HL-60 (cell line): ENCODE measurements around the gene SRP19.

Experiments used
- DNase-seq, 2 experiments: peaks; one replicate each; pipeline ENCODE4 v3.0.0-alpha.2; 2010 to 2020; ENCODE audit warnings: low read depth in 1 of 2, low spot score in 1 of 2
- H3K27ac ChIP-seq: fragments of 250-450 bp; sonication (Bioruptor Pico); replicated peaks from 2 replicates; pipeline ENCODE4 v1.5.1; 2020; ENCODE audit warnings: mild to moderate bottlenecking, moderate library complexity
- H3K27me3 ChIP-seq: fragments of 250-450 bp; sonication (Bioruptor Pico); 2 replicates; pipeline ENCODE4 v1.5.1; 2021; ENCODE audit warnings: mild to moderate bottlenecking, moderate library complexity; ENCODE audit not compliant: insufficient read depth, poor library complexity, severe bottlenecking
- H3K4me3 ChIP-seq: replicated peaks from 2 replicates; pipeline ENCODE4 v1.5.1; 2011; ENCODE audit warnings: mild to moderate bottlenecking, control low read depth, low read length; ENCODE audit not compliant: insufficient read depth
- GABPA ChIP-seq: IDR thresholded peaks from 2 replicates; pipeline ENCODE4 v1.6.1; 2012; ENCODE audit warnings: low read depth
- POLR2AphosphoS5 ChIP-seq: IDR thresholded peaks from 2 replicates; pipeline ENCODE4 v1.6.1; 2012; ENCODE audit warnings: low read depth
- SPI1 ChIP-seq: IDR thresholded peaks from 2 replicates; pipeline ENCODE4 v1.6.1; 2012; ENCODE audit warnings: low read depth, mild to moderate bottlenecking, borderline replicate concordance
- TF ChIP-seq, protein P1 (sequence below): IDR thresholded peaks from 2 replicates; pipeline ENCODE4 v1.6.1; 2012; ENCODE audit warnings: low read depth; ENCODE audit not compliant: insufficient replicate concordance
- TF ChIP-seq, protein P2 (sequence below): IDR thresholded peaks from one replicate; pipeline ENCODE4 v1.5.1; 2011; ENCODE audit warnings: low read length, control low read depth, inconsistent platforms; ENCODE audit not compliant: insufficient read depth

Gene SRP19

DNA sequence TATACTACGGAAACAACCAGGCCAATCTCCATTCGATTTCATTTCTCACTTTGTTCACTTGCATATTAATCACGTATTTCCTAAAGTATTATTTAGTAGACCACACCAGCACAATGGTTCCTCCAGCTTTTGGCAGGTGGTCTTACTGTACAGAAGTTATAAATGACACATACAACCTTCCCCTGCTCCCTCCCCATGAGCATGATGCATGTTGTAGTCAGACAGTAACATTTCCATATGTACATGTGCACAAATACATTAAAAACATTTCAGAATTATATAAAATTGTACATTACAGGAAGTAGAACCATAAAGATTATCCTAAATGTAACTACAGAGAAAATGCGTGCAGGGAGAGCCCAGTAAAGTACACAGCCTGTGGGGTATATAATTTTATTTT is 17.0 kb downstream of the SRP19 start:
- DNase-seq: no peak

DNA sequence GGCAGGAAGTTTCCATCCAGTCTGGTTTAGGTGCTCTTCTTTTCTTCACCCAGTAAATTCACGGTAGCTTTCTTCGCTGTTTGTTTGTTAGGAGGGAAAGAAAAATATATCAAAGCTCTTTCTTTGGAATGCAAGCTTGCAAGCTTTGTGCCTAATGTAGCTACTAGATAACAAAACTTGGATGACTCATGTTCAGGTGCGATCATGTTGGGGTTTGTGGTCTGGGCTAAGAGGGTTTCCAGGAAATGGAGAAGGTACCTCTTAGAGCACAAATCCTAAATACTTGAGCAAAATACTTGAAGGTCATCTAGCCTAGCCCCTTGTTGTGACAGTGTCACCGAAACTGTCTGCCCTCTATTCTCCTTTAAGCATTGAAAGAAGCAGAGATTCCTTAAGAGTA is 17.7 kb downstream of the SRP19 start:
- no peak for DNase-seq
- Histone ChIP-seq H3K4me3 (no peak overlapping the region), H3K27me3 (no peaks in the 10 kb centered on the region), H3K27ac (no peak overlapping the region)
- TF ChIP-seq SPI1 (no peak), GABPA (no peak), POLR2AphosphoS5 (no peak)
- TF ChIP-seq, protein P1, sequence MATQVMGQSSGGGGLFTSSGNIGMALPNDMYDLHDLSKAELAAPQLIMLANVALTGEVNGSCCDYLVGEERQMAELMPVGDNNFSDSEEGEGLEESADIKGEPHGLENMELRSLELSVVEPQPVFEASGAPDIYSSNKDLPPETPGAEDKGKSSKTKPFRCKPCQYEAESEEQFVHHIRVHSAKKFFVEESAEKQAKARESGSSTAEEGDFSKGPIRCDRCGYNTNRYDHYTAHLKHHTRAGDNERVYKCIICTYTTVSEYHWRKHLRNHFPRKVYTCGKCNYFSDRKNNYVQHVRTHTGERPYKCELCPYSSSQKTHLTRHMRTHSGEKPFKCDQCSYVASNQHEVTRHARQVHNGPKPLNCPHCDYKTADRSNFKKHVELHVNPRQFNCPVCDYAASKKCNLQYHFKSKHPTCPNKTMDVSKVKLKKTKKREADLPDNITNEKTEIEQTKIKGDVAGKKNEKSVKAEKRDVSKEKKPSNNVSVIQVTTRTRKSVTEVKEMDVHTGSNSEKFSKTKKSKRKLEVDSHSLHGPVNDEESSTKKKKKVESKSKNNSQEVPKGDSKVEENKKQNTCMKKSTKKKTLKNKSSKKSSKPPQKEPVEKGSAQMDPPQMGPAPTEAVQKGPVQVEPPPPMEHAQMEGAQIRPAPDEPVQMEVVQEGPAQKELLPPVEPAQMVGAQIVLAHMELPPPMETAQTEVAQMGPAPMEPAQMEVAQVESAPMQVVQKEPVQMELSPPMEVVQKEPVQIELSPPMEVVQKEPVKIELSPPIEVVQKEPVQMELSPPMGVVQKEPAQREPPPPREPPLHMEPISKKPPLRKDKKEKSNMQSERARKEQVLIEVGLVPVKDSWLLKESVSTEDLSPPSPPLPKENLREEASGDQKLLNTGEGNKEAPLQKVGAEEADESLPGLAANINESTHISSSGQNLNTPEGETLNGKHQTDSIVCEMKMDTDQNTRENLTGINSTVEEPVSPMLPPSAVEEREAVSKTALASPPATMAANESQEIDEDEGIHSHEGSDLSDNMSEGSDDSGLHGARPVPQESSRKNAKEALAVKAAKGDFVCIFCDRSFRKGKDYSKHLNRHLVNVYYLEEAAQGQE: no peak
- TF ChIP-seq, protein P2, sequence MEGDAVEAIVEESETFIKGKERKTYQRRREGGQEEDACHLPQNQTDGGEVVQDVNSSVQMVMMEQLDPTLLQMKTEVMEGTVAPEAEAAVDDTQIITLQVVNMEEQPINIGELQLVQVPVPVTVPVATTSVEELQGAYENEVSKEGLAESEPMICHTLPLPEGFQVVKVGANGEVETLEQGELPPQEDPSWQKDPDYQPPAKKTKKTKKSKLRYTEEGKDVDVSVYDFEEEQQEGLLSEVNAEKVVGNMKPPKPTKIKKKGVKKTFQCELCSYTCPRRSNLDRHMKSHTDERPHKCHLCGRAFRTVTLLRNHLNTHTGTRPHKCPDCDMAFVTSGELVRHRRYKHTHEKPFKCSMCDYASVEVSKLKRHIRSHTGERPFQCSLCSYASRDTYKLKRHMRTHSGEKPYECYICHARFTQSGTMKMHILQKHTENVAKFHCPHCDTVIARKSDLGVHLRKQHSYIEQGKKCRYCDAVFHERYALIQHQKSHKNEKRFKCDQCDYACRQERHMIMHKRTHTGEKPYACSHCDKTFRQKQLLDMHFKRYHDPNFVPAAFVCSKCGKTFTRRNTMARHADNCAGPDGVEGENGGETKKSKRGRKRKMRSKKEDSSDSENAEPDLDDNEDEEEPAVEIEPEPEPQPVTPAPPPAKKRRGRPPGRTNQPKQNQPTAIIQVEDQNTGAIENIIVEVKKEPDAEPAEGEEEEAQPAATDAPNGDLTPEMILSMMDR: no peak

More for the DNA sequence above, 17.0 kb downstream of the SRP19 start:
- TF ChIP-seq, protein P2: no peak
- TF ChIP-seq POLR2AphosphoS5: no peak
- TF ChIP-seq, protein P1: no peak
- no peak overlapping the region for H3K27ac ChIP-seq
- no peaks in the 10 kb centered on the region for H3K27me3 ChIP-seq
- H3K4me3 ChIP-seq: no peak overlapping the region

DNA sequence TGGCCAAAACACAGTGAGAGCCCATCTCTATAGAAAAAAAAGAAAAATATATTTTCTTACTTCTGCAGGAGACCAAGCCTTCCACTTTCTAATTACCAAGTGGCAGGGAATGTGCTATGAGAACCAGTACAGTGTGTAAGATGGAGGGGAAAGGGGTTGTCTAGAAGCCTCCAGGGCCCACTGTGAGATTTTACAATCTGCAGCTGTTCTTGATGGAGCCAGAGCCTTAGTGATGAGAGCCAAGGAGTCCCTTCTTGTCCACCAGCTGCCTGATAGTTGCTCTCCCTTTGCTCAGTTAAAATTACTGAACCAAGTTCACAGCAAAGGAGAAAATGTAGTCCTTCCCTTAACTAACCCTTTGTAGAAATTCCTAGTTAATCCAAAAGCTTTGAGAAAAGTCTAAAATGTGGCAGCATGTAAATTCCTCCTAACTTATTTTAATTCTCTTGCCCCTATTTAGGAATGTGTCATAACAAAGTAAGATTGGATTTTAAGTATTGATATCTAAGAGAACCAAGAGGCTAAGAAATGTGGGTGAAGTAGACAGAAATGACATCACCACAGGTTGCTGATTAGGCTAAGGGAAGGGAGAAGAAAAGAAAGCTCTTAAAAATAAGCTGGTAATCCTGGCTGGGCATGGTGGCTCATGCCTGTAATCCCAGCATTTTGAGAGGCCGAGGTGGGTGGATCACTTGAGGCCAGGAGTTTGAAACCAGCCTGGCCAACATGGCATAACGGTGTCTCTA is 19.3 kb downstream of the SRP19 start:
- no peak for DNase-seq
- Histone ChIP-seq H3K27ac (no peak overlapping the region), H3K27me3 (no peaks in the 10 kb centered on the region), H3K4me3 (no peak overlapping the region)
- TF ChIP-seq POLR2AphosphoS5 (no peak), GABPA (no peak), SPI1 (no peak)
- TF ChIP-seq, protein P1: no peak
- TF ChIP-seq, protein P2: no peak
